Gastrocnemius medialis (tissue), 4 donors: ENCODE results near the gene FAM78A.

ENCODE experiments used
- CTCF ChIP-seq, 5 experiments: fragments of 450-650 bp in 3 of 5; fragments of 200-600 bp in 2 of 5; sonication (generic) in 2 of 5; IDR thresholded peaks in 4 of 5; conservative IDR thresholded peaks in 1 of 5; 1 replicate in 4 of 5; 2 replicates in 1 of 5; pipeline ENCODE4 v1.5.1; 2016 to 2019; ENCODE audit warnings: antibody characterized with exemption in 5 of 5, mild to moderate bottlenecking in 3 of 5, moderate library complexity in 3 of 5
- POLR2A ChIP-seq, 2 donors: fragments of 450-650 bp; IDR thresholded peaks; one replicate each; pipeline ENCODE4 v1.6.1; 2017; ENCODE audit warnings: antibody characterized with exemption in 2 of 2, mild to moderate bottlenecking in 2 of 2, moderate library complexity in 2 of 2

GRCh38 chr9:131233995-131234394 is 42.3 kb downstream of the FAM78A start:
- no peak for TF ChIP-seq POLR2A (IDR thresholded peaks at IDR 0.05)
- no peak for TF ChIP-seq CTCF (IDR thresholded peaks at IDR 0.05 in 4 of 5, conservative IDR thresholded peaks at IDR 0.05 in 1 of 5)
